WTC11 (cell line): ENCODE measurements around the gene RIMBP2. TPM values are rescaled to one million over a fixed set of nuclear protein-coding genes. Genes with fewer than 3 reads are reported as not detected.

Source experiments
- ATAC-seq: fragments of 200-7000 bp; cut with Tn5 transposase; 2 replicates; pipeline ENCODE4 v1.10.0; 2021; ENCODE audit warnings: mild to moderate bottlenecking, moderate library complexity
- CTCF ChIA-PET: fragments of 300-600 bp; sonication (Branson Sonifier 250); formaldehyde crosslinking; loops from one replicate; lab custom pipeline; 2021; ENCODE audit warnings: antibody characterized with exemption; lab: Charles Lee
- POLR2A ChIA-PET: fragments of 350-600 bp; sonication (Branson Sonifier 250); formaldehyde crosslinking; loops from one replicate; lab custom pipeline; 2021; ENCODE audit warnings: antibody characterized with exemption; lab: Charles Lee
- DNase-seq: peaks from one replicate; pipeline ENCODE4 v3.0.0; 2021; ENCODE audit warnings: low spot score
- H3K27ac Mint-ChIP-seq: 2 replicates; pipeline ENCODE4 v1.8.0; 2021; ENCODE audit warnings: mixed read lengths
- H3K27me3 Mint-ChIP-seq: 2 replicates; pipeline ENCODE4 v1.8.0; 2021; ENCODE audit warnings: low read depth, mild to moderate bottlenecking, moderate library complexity, mixed read lengths
- H3K36me3 Mint-ChIP-seq: 2 replicates; pipeline ENCODE4 v1.8.0; 2021; ENCODE audit warnings: mixed read lengths
- H3K4me1 Mint-ChIP-seq: 2 replicates; pipeline ENCODE4 v1.8.0; 2022; ENCODE audit warnings: mixed read lengths
- H3K4me3 Mint-ChIP-seq: 2 replicates; pipeline ENCODE4 v1.8.0; 2021; ENCODE audit warnings: mild to moderate bottlenecking, moderate library complexity, mixed read lengths
- H3K9me3 Mint-ChIP-seq: 2 replicates; pipeline ENCODE4 v1.8.0; 2021; ENCODE audit warnings: mixed read lengths
- ATF3 ChIP-seq: sonication (generic); formaldehyde crosslinking; conservative IDR thresholded peaks from 2 replicates; pipeline ENCODE4 v1.8.1; 2022; ENCODE audit warnings: mild to moderate bottlenecking, missing genetic modification reagents
- CREB1 ChIP-seq: sonication (generic); formaldehyde crosslinking; IDR thresholded peaks from 2 replicates; pipeline ENCODE4 v1.8.0; 2023; ENCODE audit warnings: mild to moderate bottlenecking, missing genetic modification reagents
- E2F5 ChIP-seq: sonication (generic); formaldehyde crosslinking; IDR thresholded peaks from 2 replicates; pipeline ENCODE4 v1.8.1; 2022; ENCODE audit warnings: mild to moderate bottlenecking, moderate library complexity, missing genetic modification reagents
- FOXJ3 ChIP-seq: sonication (generic); formaldehyde crosslinking; IDR thresholded peaks from 2 replicates; pipeline ENCODE4 v1.9.0; 2021; ENCODE audit warnings: missing genetic modification reagents, mild to moderate bottlenecking, borderline replicate concordance
- FOXP1 ChIP-seq: sonication (generic); formaldehyde crosslinking; IDR thresholded peaks from 2 replicates; pipeline ENCODE4 v1.8.0; 2022; ENCODE audit warnings: missing genetic modification reagents, mild to moderate bottlenecking, moderate library complexity, borderline replicate concordance
- IRF2 ChIP-seq: sonication (generic); formaldehyde crosslinking; IDR thresholded peaks from 2 replicates; pipeline ENCODE4 v1.8.0; 2022; ENCODE audit warnings: low read depth, missing genetic modification reagents, borderline replicate concordance
- JAZF1 ChIP-seq: fragments of 250-450 bp; sonication (Bioruptor Pico); IDR thresholded peaks from 2 replicates; pipeline ENCODE4 v1.9.0; 2021; ENCODE audit warnings: moderate library complexity, mild to moderate bottlenecking, inconsistent platforms
- JUN ChIP-seq: sonication (generic); formaldehyde crosslinking; IDR thresholded peaks from 2 replicates; pipeline ENCODE4 v1.8.0; 2023; ENCODE audit warnings: mild to moderate bottlenecking, missing genetic modification reagents
- KAT7 ChIP-seq: sonication (generic); formaldehyde crosslinking; IDR thresholded peaks from 2 replicates; pipeline ENCODE4 v1.8.1; 2023; ENCODE audit warnings: missing genetic modification reagents, mild to moderate bottlenecking, borderline replicate concordance
- MAX ChIP-seq: sonication (generic); formaldehyde crosslinking; IDR thresholded peaks from 2 replicates; pipeline ENCODE4 v1.8.0; 2022; ENCODE audit warnings: mild to moderate bottlenecking, missing genetic modification reagents
- MXD4 ChIP-seq: fragments of 250-450 bp; sonication (Bioruptor Pico); IDR thresholded peaks from 2 replicates; pipeline ENCODE4 v1.8.0; 2021; ENCODE audit warnings: mild to moderate bottlenecking, moderate library complexity, borderline replicate concordance
- MYBL2 ChIP-seq: sonication (generic); formaldehyde crosslinking; IDR thresholded peaks from 2 replicates; pipeline ENCODE4 v1.8.1; 2023; ENCODE audit warnings: mild to moderate bottlenecking, moderate library complexity, missing genetic modification reagents
- NFYB ChIP-seq: sonication (generic); formaldehyde crosslinking; conservative IDR thresholded peaks from 2 replicates; pipeline ENCODE4 v1.8.0; 2022; ENCODE audit warnings: low read depth, missing genetic modification reagents
- NR2C2 ChIP-seq: sonication (generic); formaldehyde crosslinking; IDR thresholded peaks from 2 replicates; pipeline ENCODE4 v1.8.0; 2022; ENCODE audit warnings: mild to moderate bottlenecking, missing genetic modification reagents
- NR3C1 ChIP-seq: sonication (generic); formaldehyde crosslinking; conservative IDR thresholded peaks from 2 replicates; pipeline ENCODE4 v1.8.1; 2023; ENCODE audit warnings: low read depth, mild to moderate bottlenecking, missing genetic modification reagents
- OVOL2 ChIP-seq: fragments of 250-450 bp; sonication (Bioruptor Pico); IDR thresholded peaks from 2 replicates; pipeline ENCODE4 v1.9.0; 2021; ENCODE audit warnings: mild to moderate bottlenecking, borderline replicate concordance
- PREB ChIP-seq: sonication (generic); formaldehyde crosslinking; IDR thresholded peaks from 2 replicates; pipeline ENCODE4 v1.8.1; 2022; ENCODE audit warnings: mild to moderate bottlenecking, missing genetic modification reagents, moderate library complexity, borderline replicate concordance
- PRRX2 ChIP-seq: fragments of 250-450 bp; sonication (Bioruptor Pico); IDR thresholded peaks from 2 replicates; pipeline ENCODE4 v1.8.0; 2021; ENCODE audit warnings: mild to moderate bottlenecking
- RELA ChIP-seq: sonication (generic); formaldehyde crosslinking; IDR thresholded peaks from 2 replicates; pipeline ENCODE4 v1.8.1; 2022; ENCODE audit warnings: missing genetic modification reagents, mild to moderate bottlenecking, borderline replicate concordance
- SMAD3 ChIP-seq: sonication (generic); formaldehyde crosslinking; IDR thresholded peaks from 2 replicates; pipeline ENCODE4 v1.8.0; 2022; ENCODE audit warnings: missing genetic modification reagents, mild to moderate bottlenecking, borderline replicate concordance
- TEAD1 ChIP-seq: sonication (generic); formaldehyde crosslinking; IDR thresholded peaks from 2 replicates; pipeline ENCODE4 v1.8.0; 2022; ENCODE audit warnings: mild to moderate bottlenecking, missing genetic modification reagents
- ZBTB21 ChIP-seq: sonication (generic); formaldehyde crosslinking; IDR thresholded peaks from 2 replicates; pipeline ENCODE4 v1.8.1; 2023; ENCODE audit warnings: mild to moderate bottlenecking, missing genetic modification reagents, borderline replicate concordance
- ZNF219 ChIP-seq: sonication (generic); formaldehyde crosslinking; IDR thresholded peaks from 2 replicates; pipeline ENCODE4 v1.8.0; 2023; ENCODE audit warnings: missing genetic modification reagents, mild to moderate bottlenecking, borderline replicate concordance
- ZNF232 ChIP-seq: sonication (generic); formaldehyde crosslinking; IDR thresholded peaks from 2 replicates; pipeline ENCODE4 v1.8.0; 2022; ENCODE audit warnings: mild to moderate bottlenecking, missing genetic modification reagents
- ZNF317 ChIP-seq: sonication (generic); formaldehyde crosslinking; IDR thresholded peaks from 2 replicates; pipeline ENCODE4 v1.8.1; 2023; ENCODE audit warnings: low read depth, mild to moderate bottlenecking, moderate library complexity, missing genetic modification reagents, borderline replicate concordance
- ZNF396 ChIP-seq: fragments of 250-450 bp; sonication (Bioruptor Pico); IDR thresholded peaks from 2 replicates; pipeline ENCODE4 v1.8.0; 2021; ENCODE audit warnings: mild to moderate bottlenecking, moderate library complexity, borderline replicate concordance
- ZNF425 ChIP-seq: fragments of 250-450 bp; sonication (Bioruptor Pico); conservative IDR thresholded peaks from 2 replicates; pipeline ENCODE4 v1.9.0; 2021; ENCODE audit warnings: mild to moderate bottlenecking
- ZNF671 ChIP-seq: fragments of 250-450 bp; sonication (Bioruptor Pico); IDR thresholded peaks from 2 replicates; pipeline ENCODE4 v1.8.0; 2021; ENCODE audit warnings: mild to moderate bottlenecking
- total RNA-seq: library from RNA; stranded (reverse); gene quantifications from 3 replicates; pipeline ENCODE4 v1.2.3, GENCODE V29; 2021

Gene RIMBP2
- total RNA-seq, 1 experiment from 2014 or later = 2.6 TPM

- ATAC-seq (no peak), DNase-seq (no peak)
- ChIA-PET POLR2A (interaction anchor here (0.9 kb wide), 1 partner anchor 28 kb away, joined by 3 read pairs; no protein-coding TSS in a partner anchor), CTCF (interaction anchor here (1.2 kb wide), 1 partner anchor 263 kb away, joined by 3 read pairs; no protein-coding TSS in a partner anchor)
- H3K9me3 Mint-ChIP-seq = peaks cover 11% of the 10 kb centered on the region
- TF ChIP-seq FOXP1 (CRISPR knock-in tag) (no peak), JUN (CRISPR knock-in tag) (no peak), PRRX2 (CRISPR knock-in tag) (no peak), MXD4 (CRISPR knock-in tag) (no peak), E2F5 (no peak), ATF3 (CRISPR knock-in tag) (no peak), NR3C1 (CRISPR knock-in tag) (no peak), SMAD3 (no peak), KAT7 (CRISPR knock-in tag) (no peak), IRF2 (CRISPR knock-in tag) (no peak), MAX (CRISPR knock-in tag) (no peak), ZNF232 (CRISPR knock-in tag) (no peak), NFYB (no peak), ZNF671 (no peak), OVOL2 (CRISPR knock-in tag) (no peak), ZNF396 (no peak), CREB1 (CRISPR knock-in tag) (no peak), ZNF425 (CRISPR knock-in tag) (no peak), ZNF317 (no peak)
- H3K36me3 Mint-ChIP-seq = peaks cover 3% of the 10 kb centered on the region; the same call in 1 of the 2 replicates
- H3K4me1 Mint-ChIP-seq = peaks cover 18% of the 10 kb centered on the region
- H3K4me3 Mint-ChIP-seq = no peak overlapping the region
- H3K27ac Mint-ChIP-seq = no peak overlapping the region
- H3K27me3 Mint-ChIP-seq = no peaks in the 10 kb centered on the region; the same call in 1 of the 2 replicates
These were observed 230.6 kb downstream of the RIMBP2 start for GRCh38 chr12:130485291-130486145.

GRCh38 chr12:130484221-130484620, 231.9 kb downstream of the RIMBP2 start:
- H3K27me3 Mint-ChIP-seq = no peaks in the 10 kb centered on the region
- H3K27ac Mint-ChIP-seq = no peak overlapping the region
- ChIA-PET POLR2A (no interaction called here), CTCF (interaction anchor here (0.6 kb wide), 1 partner anchor 179 kb away, joined by 3 read pairs; no protein-coding TSS in a partner anchor)
- H3K36me3 Mint-ChIP-seq = no peaks in the 10 kb centered on the region
- H3K9me3 Mint-ChIP-seq = peaks cover 6% of the 10 kb centered on the region
- DNase-seq (no peak), ATAC-seq (no peak)
- no peak overlapping the region for H3K4me3 Mint-ChIP-seq
- peaks cover 18% of the 10 kb centered on the region for H3K4me1 Mint-ChIP-seq
- no peak for TF ChIP-seq JAZF1 (CRISPR knock-in tag)
- no peak for TF ChIP-seq TEAD1 (CRISPR knock-in tag)
- TF ChIP-seq ZNF219 (CRISPR knock-in tag) = no peak
- TF ChIP-seq FOXJ3 (CRISPR knock-in tag) = no peak
- no peak for TF ChIP-seq MYBL2
- no peak for TF ChIP-seq RELA
- no peak for TF ChIP-seq NR2C2 (CRISPR knock-in tag)
- no peak for TF ChIP-seq ATF3 (CRISPR knock-in tag)
- TF ChIP-seq ZNF425 (CRISPR knock-in tag) = no peak
- TF ChIP-seq PREB (CRISPR knock-in tag) = no peak
- no peak for TF ChIP-seq ZBTB21
